PC-3 (cell line): ENCODE results near the gene OR5AN1.

Experiments
- CTCF ChIP-seq: fragments of 300-600 bp; sonication (generic); conservative IDR thresholded peaks from 2 replicates; pipeline ENCODE4 v1.5.1; 2017; ENCODE audit warnings: antibody characterized with exemption, low read depth, mild to moderate bottlenecking, low read length
- EZH2 ChIP-seq: fragments of 300-600 bp; sonication (generic); IDR thresholded peaks from one replicate; pipeline ENCODE4 v1.6.1; 2017; ENCODE audit warnings: antibody characterized with exemption, mild to moderate bottlenecking, low read length; ENCODE audit not compliant: unreplicated experiment

DNA sequence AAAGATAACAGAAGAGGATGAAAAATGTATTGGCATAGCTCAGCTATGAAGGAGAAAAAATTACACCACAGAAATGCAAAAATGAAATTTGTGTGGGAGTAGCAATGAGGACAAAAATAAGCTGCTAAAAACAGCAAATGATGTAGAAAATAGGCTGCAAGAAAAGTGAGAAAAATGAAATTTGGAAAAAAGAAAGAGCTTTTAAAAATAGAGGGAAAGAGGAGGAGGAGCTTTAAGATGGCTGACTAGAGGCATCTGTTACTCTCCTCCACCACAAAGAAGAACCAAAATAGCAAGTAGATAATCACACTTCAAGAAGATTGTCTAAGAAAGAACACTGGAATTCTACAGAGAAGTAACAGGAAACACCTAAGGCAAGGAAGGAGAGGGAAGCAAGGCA is 23.7 kb upstream of the OR5AN1 start:
- TF ChIP-seq CTCF, result no peak
- no peak for TF ChIP-seq EZH2
